ENCODE measurements around the gene SLC35F3. TPM values are rescaled to one million over a fixed set of nuclear protein-coding genes. Genes with fewer than 3 reads are reported as not detected.

SLC35F3 gene
- total and polyA plus RNA-seq, 2 donors from 2014 or later: 0.41 to 0.66 TPM

DNA sequence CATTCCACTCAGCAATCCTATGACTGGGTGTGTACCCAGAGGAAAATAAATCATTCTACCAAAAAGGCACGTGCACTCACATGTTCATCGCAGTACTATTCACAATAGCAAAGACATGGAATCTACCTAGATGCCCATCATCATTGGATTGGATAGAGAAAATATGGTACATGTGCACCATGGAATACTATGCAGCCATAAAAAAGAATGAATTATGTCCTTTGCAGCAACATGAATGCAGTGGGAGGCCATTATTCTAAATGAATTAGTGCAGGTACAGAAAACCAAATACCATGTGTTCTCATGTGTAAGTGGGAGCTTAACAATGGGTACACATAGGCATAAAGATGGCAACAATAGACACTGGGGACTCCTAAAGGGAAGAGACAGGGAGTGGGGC is 39.9 kb upstream of the SLC35F3 start:
- TF ChIP-seq, protein P1, sequence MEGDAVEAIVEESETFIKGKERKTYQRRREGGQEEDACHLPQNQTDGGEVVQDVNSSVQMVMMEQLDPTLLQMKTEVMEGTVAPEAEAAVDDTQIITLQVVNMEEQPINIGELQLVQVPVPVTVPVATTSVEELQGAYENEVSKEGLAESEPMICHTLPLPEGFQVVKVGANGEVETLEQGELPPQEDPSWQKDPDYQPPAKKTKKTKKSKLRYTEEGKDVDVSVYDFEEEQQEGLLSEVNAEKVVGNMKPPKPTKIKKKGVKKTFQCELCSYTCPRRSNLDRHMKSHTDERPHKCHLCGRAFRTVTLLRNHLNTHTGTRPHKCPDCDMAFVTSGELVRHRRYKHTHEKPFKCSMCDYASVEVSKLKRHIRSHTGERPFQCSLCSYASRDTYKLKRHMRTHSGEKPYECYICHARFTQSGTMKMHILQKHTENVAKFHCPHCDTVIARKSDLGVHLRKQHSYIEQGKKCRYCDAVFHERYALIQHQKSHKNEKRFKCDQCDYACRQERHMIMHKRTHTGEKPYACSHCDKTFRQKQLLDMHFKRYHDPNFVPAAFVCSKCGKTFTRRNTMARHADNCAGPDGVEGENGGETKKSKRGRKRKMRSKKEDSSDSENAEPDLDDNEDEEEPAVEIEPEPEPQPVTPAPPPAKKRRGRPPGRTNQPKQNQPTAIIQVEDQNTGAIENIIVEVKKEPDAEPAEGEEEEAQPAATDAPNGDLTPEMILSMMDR (IDR thresholded peaks at IDR 0.05; ENCODE audit: borderline replicate concordance, extremely low read depth, insufficient read depth): no peak
- FAIRE-seq (no peak), DNase-seq (no peak)
- Histone ChIP-seq H3K27ac (ENCODE audit: low read depth in 2 of 2, low read length in 2 of 2) (no peak overlapping the region), H3K9ac (ENCODE audit: low read length in 3 of 3) (no peak overlapping the region), H3K36me3 (ENCODE audit: control insufficient read depth in 2 of 3, insufficient read depth in 3 of 3, low read length in 3 of 3) (no peaks in the 10 kb centered on the region), H3K4me3 (ENCODE audit: low read length in 3 of 3) (no peak overlapping the region), H3K27me3 (ENCODE audit: control insufficient read depth, insufficient read depth, low read length) (no peaks in the 10 kb centered on the region), H3K4me1 (ENCODE audit: control insufficient read depth in 2 of 3, insufficient read depth in 2 of 3, low read depth in 1 of 3, low read length in 3 of 3) (no peaks in the 10 kb centered on the region), H3K9me3 (ENCODE audit: control insufficient read depth in 2 of 3, insufficient read depth in 1 of 3, low read length in 3 of 3) (peaks cover 0 to 8% (median 0%) of the 10 kb centered on the region in 3 donors)
- intact Hi-C loops (cut with DNase I): no loop called here

DNA sequence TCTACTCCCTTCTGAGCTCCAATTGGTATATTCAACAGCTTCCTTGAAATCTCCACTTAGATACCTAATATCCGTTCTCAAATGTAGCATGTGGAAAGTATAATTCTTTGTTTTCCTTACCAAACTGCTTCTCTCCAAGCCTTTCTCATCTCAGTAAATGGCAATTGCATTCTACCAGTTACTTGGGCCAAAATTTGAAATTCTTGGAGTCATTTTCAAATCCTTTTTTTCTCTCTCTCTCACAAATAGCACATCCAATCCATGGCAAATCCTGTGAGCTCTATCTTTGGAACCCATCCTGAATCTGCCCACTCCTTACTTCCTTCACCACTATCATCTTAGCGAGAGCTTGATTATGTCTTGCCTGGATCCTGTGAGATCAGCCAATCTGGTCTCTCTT is 39.3 kb upstream of the SLC35F3 start:
- H3K27ac ChIP-seq (ENCODE audit: low read depth in 2 of 2, low read length in 2 of 2): no peak overlapping the region
- no peaks in the 10 kb centered on the region for H3K27me3 ChIP-seq (ENCODE audit: control insufficient read depth, insufficient read depth, low read length)
- no peak overlapping the region for H3K4me3 ChIP-seq (ENCODE audit: low read length in 3 of 3)
- no peak for FAIRE-seq
- intact Hi-C loops (cut with DNase I): no loop called here
- H3K4me1 ChIP-seq (ENCODE audit: control insufficient read depth in 2 of 3, insufficient read depth in 2 of 3, low read depth in 1 of 3, low read length in 3 of 3): no peaks in the 10 kb centered on the region
- no peaks in the 10 kb centered on the region for H3K36me3 ChIP-seq (ENCODE audit: control insufficient read depth in 2 of 3, insufficient read depth in 3 of 3, low read length in 3 of 3)
- H3K9me3 ChIP-seq (ENCODE audit: control insufficient read depth in 2 of 3, insufficient read depth in 1 of 3, low read length in 3 of 3): peaks cover 0 to 8% (median 0%) of the 10 kb centered on the region in 3 donors
- TF ChIP-seq, protein P1 (IDR thresholded peaks at IDR 0.05; ENCODE audit: borderline replicate concordance, extremely low read depth, insufficient read depth): no peak
- DNase-seq: no peak
- H3K9ac ChIP-seq (ENCODE audit: low read length in 3 of 3): no peak overlapping the region

DNA sequence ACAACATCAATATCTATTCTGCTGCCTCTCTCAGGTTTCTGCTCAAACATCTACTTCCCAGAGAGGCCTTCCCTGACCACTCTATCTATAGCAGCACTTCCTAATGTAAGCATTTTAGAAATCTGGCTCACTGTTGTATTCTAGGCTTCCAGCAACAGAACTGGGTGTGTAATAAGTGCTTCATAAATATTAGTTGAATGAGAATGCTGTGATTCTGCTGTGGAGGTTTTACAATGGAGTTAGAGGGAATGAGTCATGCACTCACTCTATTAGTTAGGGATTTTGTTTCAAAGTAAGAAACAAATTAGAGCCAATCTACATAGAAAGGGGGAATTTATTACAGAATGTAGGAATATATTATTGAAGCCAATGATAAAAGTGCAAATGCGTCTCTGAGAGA is 38.6 kb upstream of the SLC35F3 start:
- no peak for FAIRE-seq
- TF ChIP-seq, protein P1 (IDR thresholded peaks at IDR 0.05; ENCODE audit: borderline replicate concordance, extremely low read depth, insufficient read depth): no peak
- no peak overlapping the region for H3K9ac ChIP-seq (ENCODE audit: low read length in 3 of 3)
- DNase-seq: no peak
- no peaks in the 10 kb centered on the region for H3K36me3 ChIP-seq (ENCODE audit: control insufficient read depth in 2 of 3, insufficient read depth in 3 of 3, low read length in 3 of 3)
- H3K9me3 ChIP-seq (ENCODE audit: control insufficient read depth in 2 of 3, insufficient read depth in 1 of 3, low read length in 3 of 3): peaks cover 0 to 8% (median 0%) of the 10 kb centered on the region in 3 donors
- no peak overlapping the region for H3K4me3 ChIP-seq (ENCODE audit: low read length in 3 of 3)
- no peaks in the 10 kb centered on the region for H3K4me1 ChIP-seq (ENCODE audit: control insufficient read depth in 2 of 3, insufficient read depth in 2 of 3, low read depth in 1 of 3, low read length in 3 of 3)
- H3K27ac ChIP-seq (ENCODE audit: low read depth in 2 of 2, low read length in 2 of 2): no peak overlapping the region
- H3K27me3 ChIP-seq (ENCODE audit: control insufficient read depth, insufficient read depth, low read length): no peaks in the 10 kb centered on the region
- intact Hi-C loops (cut with DNase I): no loop called here

DNA sequence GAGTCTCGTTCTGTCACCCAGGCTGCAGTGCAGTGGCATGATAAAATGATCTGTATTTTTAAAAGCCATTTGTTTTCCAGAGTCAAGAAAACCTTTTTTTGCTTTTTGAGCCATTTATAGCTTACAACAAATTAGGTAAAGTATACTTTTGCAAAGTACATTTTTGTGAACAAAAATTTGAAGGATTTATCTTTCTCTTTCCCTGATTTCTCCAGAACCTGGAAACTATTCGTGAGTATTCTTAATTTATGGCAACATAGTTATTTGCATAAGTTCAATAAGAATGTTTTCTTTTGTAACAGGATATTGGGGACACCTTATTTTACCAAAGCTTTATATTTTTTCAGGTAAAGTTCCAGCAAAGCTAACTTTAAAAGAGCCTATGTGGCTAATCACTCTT is 37.4 kb upstream of the SLC35F3 start:
- H3K4me3 ChIP-seq (ENCODE audit: low read length in 3 of 3): no peak overlapping the region
- no peak for DNase-seq
- TF ChIP-seq, protein P1 (IDR thresholded peaks at IDR 0.05; ENCODE audit: borderline replicate concordance, extremely low read depth, insufficient read depth): no peak
- no peak overlapping the region for H3K9ac ChIP-seq (ENCODE audit: low read length in 3 of 3)
- no peaks in the 10 kb centered on the region for H3K27me3 ChIP-seq (ENCODE audit: control insufficient read depth, insufficient read depth, low read length)
- peaks cover 0 to 8% (median 0%) of the 10 kb centered on the region in 3 donors for H3K9me3 ChIP-seq (ENCODE audit: control insufficient read depth in 2 of 3, insufficient read depth in 1 of 3, low read length in 3 of 3)
- intact Hi-C loops (cut with DNase I): no loop called here
- no peak overlapping the region for H3K27ac ChIP-seq (ENCODE audit: low read depth in 2 of 2, low read length in 2 of 2)
- no peaks in the 10 kb centered on the region for H3K36me3 ChIP-seq (ENCODE audit: control insufficient read depth in 2 of 3, insufficient read depth in 3 of 3, low read length in 3 of 3)
- no peaks in the 10 kb centered on the region for H3K4me1 ChIP-seq (ENCODE audit: control insufficient read depth in 2 of 3, insufficient read depth in 2 of 3, low read depth in 1 of 3, low read length in 3 of 3)
- FAIRE-seq: no peak

Data from kidney (tissue), 14 donors.